ENCODE data around the gene CSAG1.
"Not testable (repeated sequence)": the region's sequence is repeated elsewhere in the genome, so short reads cannot be mapped to it uniquely, and the experiment has no call there.

Gene CSAG1

GRCh38 chrX:152697952-152698931 lies 35.3 kb downstream of the CSAG1 start, which contains the start of gene MAGEA3:
Gene MAGEA3 (plus strand): TSS chrX:152698794. CDS start chrX:152700833, 2,039 bp downstream.
- not testable (repeated sequence) for DNase-seq (ENCODE audit: low spot score)

GRCh38 chrX:152681012-152681411 lies 52.5 kb downstream of the CSAG1 start:
- not testable (repeated sequence) for DNase-seq (ENCODE audit: low spot score)

Data from cerebellar cortex (tissue), 1 donor.